ENCODE results near the gene TCF4. TPM values are rescaled to one million over a fixed set of nuclear protein-coding genes. Genes with fewer than 3 reads are reported as not detected.
A peak's percentile ranks its signal among the peaks of the same experiment; 100 is the strongest.

Gene TCF4
- polyA plus RNA-seq, 1 of the 3 experiments (the other 2 are of a cell fraction) = 39.1 TPM

GRCh38 chr18:55404832-55405465, 183.0 kb downstream of the TCF4 start:
- no peaks in the 10 kb centered on the region for H3K9me3 ChIP-seq
- peaks cover 44 to 52% of the 10 kb centered on the region in 2 experiments for H3K4me1 ChIP-seq (ENCODE audit: control insufficient read depth in 1 of 2, insufficient read depth in 2 of 2, low read depth in 1 of 2, low read length in 1 of 2)
- 97% methylated on average over 8 of the region's 8 CpGs for WGBS (ENCODE audit: low lambda C conversion rate)
- H3K27me3 ChIP-seq (ENCODE audit: insufficient read depth) = no peaks in the 10 kb centered on the region
- H3K79me2 ChIP-seq (ENCODE audit: insufficient read depth) = peaks cover 84% of the 10 kb centered on the region
- no peaks in the 10 kb centered on the region for H3K9me2 ChIP-seq
- CTCF ChIA-PET = interaction anchor here (1.6 to 2.7 kb wide), 2 partner anchors 11 to 375 kb away, joined by 8 to 13 read pairs; no protein-coding TSS in a partner anchor
- peak overlapping the region; percentile 95 to 99 for H3K27ac ChIP-seq (ENCODE audit: low read depth in 2 of 2, low read length in 1 of 2)
- no peaks in the 10 kb centered on the region for H3K36me3 ChIP-seq (replicated peaks in 1 of 2; ENCODE audit: control insufficient read depth in 1 of 2, insufficient read depth in 2 of 2, low read length in 1 of 2)
- peak overlapping the region; percentile 76; the same call in 1 of the 2 replicates for H3K9ac ChIP-seq
- H2AFZ ChIP-seq (ENCODE audit: low read depth) = no peak overlapping the region
- H3F3A ChIP-seq (replicated peaks; ENCODE audit: insufficient read depth) = peaks cover 40% of the 10 kb centered on the region
- peak overlapping the region; percentile 85 for H3K4me2 ChIP-seq
- TF ChIP-seq SMC3 (IDR thresholded peaks at IDR 0.05; ENCODE audit: low read depth, low read length) (no peak), MXI1 (IDR thresholded peaks at IDR 0.05; ENCODE audit: low read depth, low read length) (no peak), USF1 (IDR thresholded peaks at IDR 0.05; ENCODE audit: borderline replicate concordance, low read depth) (no peak), TAF1 (IDR thresholded peaks at IDR 0.05; ENCODE audit: borderline replicate concordance, low read depth, low read length) (no peak), RXRA (IDR thresholded peaks at IDR 0.05; ENCODE audit: borderline replicate concordance, low read depth) (no peak), EZH2phosphoT487 (IDR thresholded peaks at IDR 0.05; ENCODE audit: borderline replicate concordance, low read depth) (no peak), CTCF (IDR thresholded peaks at IDR 0.05) (no peak), RFX5 (IDR thresholded peaks at IDR 0.05; ENCODE audit: low read length) (no peak), RAD21 (IDR thresholded peaks at IDR 0.05; ENCODE audit: low read length) (no peak), REST (IDR thresholded peaks at IDR 0.05; ENCODE audit: low read depth, low read length) (no peak), ZBTB33 (IDR thresholded peaks at IDR 0.05; ENCODE audit: borderline replicate concordance, low read depth) (no peak), SIN3A (IDR thresholded peaks at IDR 0.05; ENCODE audit: borderline replicate concordance, low read depth, low read length) (no peak), MAX (IDR thresholded peaks at IDR 0.05; ENCODE audit: low read depth) (no peak), EP300 (IDR thresholded peaks at IDR 0.05; ENCODE audit: borderline replicate concordance in 1 of 2, low read depth in 1 of 2, low read length in 1 of 2) (no peak), NRF1 (IDR thresholded peaks at IDR 0.05; ENCODE audit: low read depth, low read length) (no peak), TEAD4 (IDR thresholded peaks at IDR 0.05; ENCODE audit: borderline replicate concordance, insufficient read depth) (no peak), YY1 (IDR thresholded peaks at IDR 0.05; ENCODE audit: low read depth) (no peak), CHD2 (IDR thresholded peaks at IDR 0.05; ENCODE audit: low read length, partially characterized antibody) (no peak), GATA2 (CRISPR knock-in tag; IDR thresholded peaks at IDR 0.05) (no peak), FOXM1 (IDR thresholded peaks at IDR 0.05; ENCODE audit: low read depth) (no peak)
- no peak for DNase-seq
- H3K4me3 ChIP-seq (ENCODE audit: low read depth in 2 of 2, low read length in 1 of 2) = no peak overlapping the region
- no peaks in the 10 kb centered on the region for H4K20me1 ChIP-seq (ENCODE audit: insufficient read depth)
- POLR2A ChIA-PET = interaction anchor here (1.0 kb wide), 1 partner anchor 185 kb away, joined by 3 read pairs; no protein-coding TSS in a partner anchor
